HUDEP-2 (cell line): ENCODE results near the gene JAK1.
"Not testable (repeated sequence)": the region's sequence is repeated elsewhere in the genome, so short reads cannot be mapped to it uniquely, and the experiment has no call there.

Source experiments
- DNase-seq, 76 experiments: peaks; one replicate each; lab custom pipeline; 2025; ENCODE audit not compliant: unreplicated experiment in 76 of 76; lab: John Stamatoyannopoulos, UW

Gene JAK1

GRCh38 chr1:64844175-64844574 is 122.2 kb downstream of the JAK1 start:
- DNase-seq: no peak

GRCh38 chr1:64843675-64844074 is 122.7 kb downstream of the JAK1 start:
- DNase-seq: no peak

GRCh38 chr1:64842224-64842623 is 124.1 kb downstream of the JAK1 start:
- DNase-seq: no peak

- DNase-seq: no peak
These were observed 124.9 kb downstream of the JAK1 start for GRCh38 chr1:64841330-64842065.

- no peak for DNase-seq
These were observed 126.5 kb downstream of the JAK1 start for GRCh38 chr1:64839732-64840405.

GRCh38 chr1:64839261-64839660 is 127.1 kb downstream of the JAK1 start:
- no peak for DNase-seq

- no peak for DNase-seq
These were observed 127.9 kb downstream of the JAK1 start for GRCh38 chr1:64838486-64838885.

- DNase-seq: no peak
These were observed 129.5 kb downstream of the JAK1 start for GRCh38 chr1:64836802-64837201.

- DNase-seq: no peak
These were observed 131.6 kb downstream of the JAK1 start for GRCh38 chr1:64834734-64835133.

GRCh38 chr1:64830030-64830651 is 136.2 kb downstream of the JAK1 start:
- no peak for DNase-seq

GRCh38 chr1:64829411-64830029 is 136.8 kb downstream of the JAK1 start:
- DNase-seq: no peak

- no peak for DNase-seq
These were observed 137.5 kb downstream of the JAK1 start for GRCh38 chr1:64828829-64829228.

GRCh38 chr1:64826991-64827390 is 139.4 kb downstream of the JAK1 start:
- DNase-seq: no peak

GRCh38 chr1:64823691-64824476 is 142.5 kb downstream of the JAK1 start:
- peak in 55 of 76 experiments; percentile 4 to 74 (median 39) for DNase-seq

GRCh38 chr1:64822621-64823020 is 143.7 kb downstream of the JAK1 start:
- DNase-seq: no peak

GRCh38 chr1:64820572-64820971 is 145.8 kb downstream of the JAK1 start:
- DNase-seq: not testable (repeated sequence)

- not testable (repeated sequence) for DNase-seq
These were observed 149.0 kb downstream of the JAK1 start for GRCh38 chr1:64817364-64817763.

GRCh38 chr1:64814427-64814826 is 151.9 kb downstream of the JAK1 start:
- DNase-seq: no peak

GRCh38 chr1:64811131-64811530 is 155.2 kb downstream of the JAK1 start:
- DNase-seq: no peak

- no peak for DNase-seq
These were observed 156.3 kb downstream of the JAK1 start for GRCh38 chr1:64810001-64810400.

GRCh38 chr1:64809309-64809708 is 157.0 kb downstream of the JAK1 start:
- no peak for DNase-seq
